Naive thymus-derived CD4-positive, alpha-beta T cell (primary cell): Measurements from ENCODE around the gene MACROD2. TPM values are rescaled to one million over a fixed set of nuclear protein-coding genes. Genes with fewer than 3 reads are reported as not detected.

Experiments used
- ATAC-seq: fragments of 150-1000 bp; cut with Tn5 transposase; 2 replicates; pipeline ENCODE4 v1.10.0; 2021; ENCODE audit warnings: mild to moderate bottlenecking, moderate library complexity
- CTCF ChIA-PET: fragments of 350-600 bp; sonication (Branson Sonifier 250); formaldehyde crosslinking; loops from one replicate; lab custom pipeline; 2021; ENCODE audit warnings: antibody characterized with exemption; lab: Charles Lee
- POLR2A ChIA-PET: fragments of 350-600 bp; sonication (Branson Sonifier 250); formaldehyde crosslinking; loops from one replicate; lab custom pipeline; 2021; ENCODE audit warnings: antibody characterized with exemption, inconsistent platforms; lab: Charles Lee
- DNase-seq, 9 donors: peaks; one replicate each; pipeline versions ENCODE4 v3.0.0 to v3.0.0-alpha.2; 2020 to 2022; ENCODE audit warnings: mixed read lengths in 1 of 9
- H3K27ac ChIP-seq: one replicate; pipeline ENCODE4 v1.7.0; 2013; ENCODE audit warnings: mild to moderate bottlenecking, low read depth, low read length, moderate library complexity
- H3K27me3 ChIP-seq, 2 donors: one replicate each; pipeline ENCODE4 v1.7.0; 2013; ENCODE audit warnings: low read length in 2 of 2, mild to moderate bottlenecking in 2 of 2, moderate library complexity in 2 of 2; ENCODE audit not compliant: control insufficient read depth in 2 of 2, insufficient read depth in 2 of 2
- H3K36me3 ChIP-seq, 3 experiments: 1 replicate in 2 of 3; 2 replicates in 1 of 3; pipeline ENCODE4 v1.7.0; 2013; ENCODE audit warnings: low read length in 3 of 3, mild to moderate bottlenecking in 3 of 3, moderate library complexity in 1 of 3; ENCODE audit not compliant: insufficient read depth in 3 of 3, control insufficient read depth in 2 of 3
- H3K4me1 ChIP-seq, 2 donors: one replicate each; pipeline ENCODE4 v1.7.0; 2013; ENCODE audit warnings: low read length in 2 of 2, mild to moderate bottlenecking in 2 of 2, moderate library complexity in 1 of 2; ENCODE audit not compliant: control insufficient read depth in 2 of 2, insufficient read depth in 2 of 2
- H3K4me3 ChIP-seq: 2 replicates; pipeline ENCODE4 v1.7.0; 2013; ENCODE audit warnings: mild to moderate bottlenecking, low read length
- H3K9me3 ChIP-seq, 3 experiments: 1 replicate in 2 of 3; 2 replicates in 1 of 3; pipeline ENCODE4 v1.7.0; 2013; ENCODE audit warnings: low read length in 3 of 3; ENCODE audit not compliant: control insufficient read depth in 2 of 3
- H3K27ac Mint-ChIP-seq, 9 donors: one replicate each; pipeline ENCODE4 v1.8.0; 2020 to 2022; ENCODE audit warnings: mixed read lengths in 9 of 9, mild to moderate bottlenecking in 8 of 9, moderate library complexity in 5 of 9, inconsistent platforms in 2 of 9
- H3K27me3 Mint-ChIP-seq, 5 donors: one replicate each; pipeline ENCODE4 v1.8.0; 2021 to 2022; ENCODE audit warnings: mixed read lengths in 5 of 5, mild to moderate bottlenecking in 1 of 5
- H3K36me3 Mint-ChIP-seq, 5 donors: one replicate each; pipeline ENCODE4 v1.8.0; 2020 to 2022; ENCODE audit warnings: mixed read lengths in 5 of 5, mild to moderate bottlenecking in 3 of 5, inconsistent platforms in 1 of 5
- H3K4me1 Mint-ChIP-seq, 7 donors: one replicate each; pipeline ENCODE4 v1.8.0; 2020 to 2022; ENCODE audit warnings: mixed read lengths in 7 of 7, mild to moderate bottlenecking in 3 of 7, inconsistent platforms in 1 of 7
- H3K4me3 Mint-ChIP-seq, 10 donors: one replicate each; pipeline ENCODE4 v1.8.0; 2020 to 2022; ENCODE audit warnings: mild to moderate bottlenecking in 10 of 10, mixed read lengths in 10 of 10, moderate library complexity in 6 of 10, inconsistent platforms in 2 of 10
- H3K9me3 Mint-ChIP-seq, 11 donors: one replicate each; pipeline ENCODE4 v1.8.0; 2020 to 2022; ENCODE audit warnings: mixed read lengths in 11 of 11, mild to moderate bottlenecking in 4 of 11, inconsistent platforms in 1 of 11, moderate library complexity in 1 of 11
- intact Hi-C, 2 donors: fragments of 100-400 bp; cut with micrococcal nuclease; formaldehyde crosslinking; loops; one replicate each; pipeline ENCODE4 v1.15.1; 2023
- polyA plus RNA-seq, 2 donors: library from polyadenylated mRNA; unstranded; fragments of 300-500 nt; fragmentation: Illumina TruSeq; gene quantifications; one replicate each; pipeline ENCODE4 v1.2.3, GENCODE V29; 2021
- total RNA-seq, 6 experiments: library from RNA in 5 of 6; stranded (reverse) in 5 of 6; gene quantifications; 1 replicate in 5 of 6; 2 replicates in 1 of 6; pipeline ENCODE4 v1.2.3 and lab custom pipeline; 2021 to 2026

The MACROD2 gene
- total and polyA plus RNA-seq, 7 experiments from 2014 or later: 0.27 to 0.86 (median 0.34) TPM; not detected in 4

- Mint-ChIP-seq H3K4me1 (no peaks in the 10 kb centered on the region), H3K27ac (no peak overlapping the region), H3K36me3 (no peaks in the 10 kb centered on the region), H3K27me3 (no peaks in the 10 kb centered on the region), H3K4me3 (no peak overlapping the region), H3K9me3 (peaks cover 0 to 10% (median 6%) of the 10 kb centered on the region in 11 donors)
- Histone ChIP-seq H3K4me1 (no peaks in the 10 kb centered on the region), H3K9me3 (peaks cover 0 to 4% (median 0%) of the 10 kb centered on the region in 3 experiments), H3K36me3 (no peaks in the 10 kb centered on the region), H3K27ac (no peak overlapping the region), H3K4me3 (no peak overlapping the region), H3K27me3 (no peaks in the 10 kb centered on the region)
- ChIA-PET CTCF (no interaction called here), POLR2A (no interaction called here)
- DNase-seq (no peak), ATAC-seq (no peak)
- intact Hi-C loops: no loop called here
Observed at GRCh38 chr20:14544688-14545087, 549.4 kb downstream of the MACROD2 start.

- POLR2A ChIA-PET: no interaction called here
- no peak for DNase-seq
Observed at GRCh38 chr20:14550655-14551054, 555.3 kb downstream of the MACROD2 start.

GRCh38 chr20:14553774-14554534 is 558.6 kb downstream of the MACROD2 start:
- Mint-ChIP-seq H3K27me3 (no peaks in the 10 kb centered on the region), H3K9me3 (peaks cover 0 to 9% (median 2%) of the 10 kb centered on the region in 11 donors), H3K27ac (no peak overlapping the region), H3K4me1 (no peaks in the 10 kb centered on the region), H3K4me3 (no peak overlapping the region), H3K36me3 (no peaks in the 10 kb centered on the region)
- no peaks in the 10 kb centered on the region for H3K36me3 ChIP-seq
- DNase-seq (no peak), ATAC-seq (no peak)
- no peaks in the 10 kb centered on the region for H3K27me3 ChIP-seq
- CTCF ChIA-PET: no interaction called here
- no peaks in the 10 kb centered on the region for H3K9me3 ChIP-seq
- no peaks in the 10 kb centered on the region for H3K4me1 ChIP-seq
- no peak overlapping the region for H3K4me3 ChIP-seq
- intact Hi-C loops: no loop called here
- no peak overlapping the region for H3K27ac ChIP-seq
- POLR2A ChIA-PET: no interaction called here

More at GRCh38 chr20:14550655-14551054, 555.3 kb downstream of the MACROD2 start:
- H3K27me3 ChIP-seq: no peaks in the 10 kb centered on the region
- Mint-ChIP-seq H3K4me3 (no peak overlapping the region), H3K4me1 (no peaks in the 10 kb centered on the region), H3K27ac (no peak overlapping the region), H3K36me3 (no peaks in the 10 kb centered on the region), H3K9me3 (peaks cover 0 to 14% (median 6%) of the 10 kb centered on the region in 11 donors), H3K27me3 (no peaks in the 10 kb centered on the region)
- H3K4me1 ChIP-seq: no peaks in the 10 kb centered on the region
- no peak overlapping the region for H3K27ac ChIP-seq
- intact Hi-C loops: no loop called here
- H3K4me3 ChIP-seq: no peak overlapping the region
- no peak for ATAC-seq
- peaks cover 0 to 4% (median 0%) of the 10 kb centered on the region in 3 experiments for H3K9me3 ChIP-seq
- no peaks in the 10 kb centered on the region for H3K36me3 ChIP-seq
- CTCF ChIA-PET: no interaction called here

- no peaks in the 10 kb centered on the region for H3K36me3 Mint-ChIP-seq
- intact Hi-C loops: no loop called here
- ATAC-seq (no peak), DNase-seq (no peak)
- Histone ChIP-seq H3K27me3 (no peaks in the 10 kb centered on the region), H3K4me3 (no peak overlapping the region), H3K9me3 (no peaks in the 10 kb centered on the region), H3K4me1 (no peaks in the 10 kb centered on the region), H3K27ac (no peak overlapping the region), H3K36me3 (no peaks in the 10 kb centered on the region)
- ChIA-PET CTCF (no interaction called here), POLR2A (no interaction called here)
- H3K4me1 Mint-ChIP-seq: no peaks in the 10 kb centered on the region
- no peak overlapping the region for H3K4me3 Mint-ChIP-seq
- no peak overlapping the region for H3K27ac Mint-ChIP-seq
- H3K9me3 Mint-ChIP-seq: peaks cover 0 to 6% (median 0%) of the 10 kb centered on the region in 11 donors
- H3K27me3 Mint-ChIP-seq: no peaks in the 10 kb centered on the region
Observed at GRCh38 chr20:14555676-14556075, 560.4 kb downstream of the MACROD2 start.

GRCh38 chr20:14556206-14556605 is 560.9 kb downstream of the MACROD2 start:
- peaks cover 0 to 6% (median 0%) of the 10 kb centered on the region in 11 donors for H3K9me3 Mint-ChIP-seq
- H3K4me3 Mint-ChIP-seq: no peak overlapping the region
- Histone ChIP-seq H3K36me3 (no peaks in the 10 kb centered on the region), H3K27me3 (no peaks in the 10 kb centered on the region), H3K9me3 (no peaks in the 10 kb centered on the region), H3K4me3 (no peak overlapping the region), H3K27ac (no peak overlapping the region), H3K4me1 (no peaks in the 10 kb centered on the region)
- no peaks in the 10 kb centered on the region for H3K4me1 Mint-ChIP-seq
- no peaks in the 10 kb centered on the region for H3K27me3 Mint-ChIP-seq
- H3K36me3 Mint-ChIP-seq: no peaks in the 10 kb centered on the region
- no peak overlapping the region for H3K27ac Mint-ChIP-seq
- ChIA-PET POLR2A (no interaction called here), CTCF (no interaction called here)
- DNase-seq (no peak), ATAC-seq (no peak)
- intact Hi-C loops: no loop called here

- no peak overlapping the region for H3K27ac Mint-ChIP-seq
- H3K9me3 ChIP-seq: no peaks in the 10 kb centered on the region
- H3K36me3 ChIP-seq: no peaks in the 10 kb centered on the region
- peaks cover 1 to 10% (median 6%) of the 10 kb centered on the region in 11 donors for H3K9me3 Mint-ChIP-seq
- no peak overlapping the region for H3K4me3 Mint-ChIP-seq
- intact Hi-C loops: no loop called here
- H3K27ac ChIP-seq: no peak overlapping the region
- ATAC-seq (no peak), DNase-seq (no peak)
- H3K36me3 Mint-ChIP-seq: no peaks in the 10 kb centered on the region
- no peaks in the 10 kb centered on the region for H3K27me3 Mint-ChIP-seq
- H3K27me3 ChIP-seq: no peaks in the 10 kb centered on the region
- ChIA-PET CTCF (no interaction called here), POLR2A (no interaction called here)
- H3K4me1 Mint-ChIP-seq: no peaks in the 10 kb centered on the region
- no peak overlapping the region for H3K4me3 ChIP-seq
- no peaks in the 10 kb centered on the region for H3K4me1 ChIP-seq
Observed at GRCh38 chr20:14559612-14560011, 564.3 kb downstream of the MACROD2 start.

- CTCF ChIA-PET: no interaction called here
- POLR2A ChIA-PET: no interaction called here
- H3K36me3 Mint-ChIP-seq: no peaks in the 10 kb centered on the region
- intact Hi-C loops: no loop called here
- H3K4me3 Mint-ChIP-seq: no peak overlapping the region
- H3K27ac ChIP-seq: no peak overlapping the region
- DNase-seq (no peak), ATAC-seq (no peak)
- H3K4me1 Mint-ChIP-seq: no peaks in the 10 kb centered on the region
- H3K36me3 ChIP-seq: no peaks in the 10 kb centered on the region
- no peak overlapping the region for H3K27ac Mint-ChIP-seq
- H3K9me3 Mint-ChIP-seq: peaks cover 0 to 20% (median 8%) of the 10 kb centered on the region in 11 donors
- no peaks in the 10 kb centered on the region for H3K4me1 ChIP-seq
- no peaks in the 10 kb centered on the region for H3K27me3 Mint-ChIP-seq
- H3K4me3 ChIP-seq: no peak overlapping the region
- H3K27me3 ChIP-seq: no peaks in the 10 kb centered on the region
- no peaks in the 10 kb centered on the region for H3K9me3 ChIP-seq
Observed at GRCh38 chr20:14561741-14562221, 566.5 kb downstream of the MACROD2 start.
